CD4-positive, alpha-beta memory T cell (primary cell): ENCODE measurements around the gene SYNGR1. TPM values are rescaled to one million over a fixed set of nuclear protein-coding genes. Genes with fewer than 3 reads are reported as not detected.

Experiments used
- CTCF ChIA-PET: fragments of 350-600 bp; sonication (Branson Sonifier 250); formaldehyde crosslinking; loops from one replicate; lab custom pipeline; 2021; ENCODE audit warnings: inconsistent platforms; ENCODE audit not compliant: partially characterized antibody; lab: Charles Lee
- POLR2A ChIA-PET: fragments of 350-600 bp; sonication (Branson Sonifier 250); formaldehyde crosslinking; loops from one replicate; lab custom pipeline; 2021; ENCODE audit not compliant: partially characterized antibody; lab: Charles Lee
- DNase-seq, 5 donors: peaks; one replicate each; pipeline versions ENCODE4 v3.0.0 to v3.0.0-alpha.2; 2020 to 2022; ENCODE audit warnings: mixed read lengths in 1 of 5
- H3K27ac ChIP-seq: one replicate; pipeline ENCODE4 v1.7.0; 2013; ENCODE audit warnings: low read depth, low read length
- H3K27me3 ChIP-seq: 2 replicates; pipeline ENCODE4 v1.7.0; 2013; ENCODE audit warnings: mild to moderate bottlenecking, low read length, moderate library complexity; ENCODE audit not compliant: insufficient read depth
- H3K36me3 ChIP-seq: 2 replicates; pipeline ENCODE4 v1.7.0; 2013; ENCODE audit warnings: mild to moderate bottlenecking, low read length, moderate library complexity; ENCODE audit not compliant: insufficient read depth
- H3K4me1 ChIP-seq: 2 replicates; pipeline ENCODE4 v1.7.0; 2013; ENCODE audit warnings: mild to moderate bottlenecking, low read length, moderate library complexity; ENCODE audit not compliant: insufficient read depth
- H3K4me3 ChIP-seq, 2 donors: one replicate each; pipeline ENCODE4 v1.7.0; 2013; ENCODE audit warnings: low read length in 2 of 2, mild to moderate bottlenecking in 1 of 2
- H3K9me3 ChIP-seq, 2 donors: one replicate each; pipeline ENCODE4 v1.7.0; 2013; ENCODE audit warnings: low read length in 2 of 2, control low read depth in 1 of 2; ENCODE audit not compliant: control insufficient read depth in 1 of 2
- H3K27ac Mint-ChIP-seq, 7 donors: one replicate each; pipeline ENCODE4 v1.8.0; 2020 to 2021; ENCODE audit warnings: mixed read lengths in 7 of 7, mild to moderate bottlenecking in 6 of 7, inconsistent platforms in 3 of 7, moderate library complexity in 3 of 7
- H3K27me3 Mint-ChIP-seq, 2 donors: one replicate each; pipeline ENCODE4 v1.8.0; 2020 to 2021; ENCODE audit warnings: mixed read lengths in 2 of 2
- H3K36me3 Mint-ChIP-seq, 2 donors: one replicate each; pipeline ENCODE4 v1.8.0; 2020 to 2021; ENCODE audit warnings: mixed read lengths in 2 of 2, inconsistent platforms in 1 of 2, mild to moderate bottlenecking in 1 of 2
- H3K4me1 Mint-ChIP-seq, 4 donors: one replicate each; pipeline ENCODE4 v1.8.0; 2020 to 2021; ENCODE audit warnings: mixed read lengths in 4 of 4, mild to moderate bottlenecking in 1 of 4
- H3K4me3 Mint-ChIP-seq, 8 donors: one replicate each; pipeline ENCODE4 v1.8.0; 2020 to 2021; ENCODE audit warnings: mixed read lengths in 8 of 8, mild to moderate bottlenecking in 7 of 8, moderate library complexity in 6 of 8, inconsistent platforms in 3 of 8
- H3K9me3 Mint-ChIP-seq, 8 donors: one replicate each; pipeline ENCODE4 v1.8.0; 2020 to 2021; ENCODE audit warnings: mixed read lengths in 8 of 8, mild to moderate bottlenecking in 5 of 8, inconsistent platforms in 3 of 8, moderate library complexity in 1 of 8
- intact Hi-C: fragments of 100-400 bp; cut with micrococcal nuclease; formaldehyde crosslinking; loops from one replicate; pipeline ENCODE4 v1.15.1; 2023
- polyA plus RNA-seq, 2 donors: library from polyadenylated mRNA; unstranded; fragments of 300-500 nt; fragmentation: Illumina TruSeq; gene quantifications; one replicate each; pipeline ENCODE4 v1.2.3, GENCODE V29; 2021
- total RNA-seq, 2 experiments: library from RNA; stranded (reverse); gene quantifications; one replicate each; pipeline ENCODE4 v1.2.3, GENCODE V29; 2021

SYNGR1 gene
- total and polyA plus RNA-seq, 4 experiments from 2014 or later = 0.30 to 0.62 TPM; not detected in 2

GRCh38 chr22:39369186-39369585 lies 19.4 kb downstream of the SYNGR1 start:
- Mint-ChIP-seq H3K27ac (peak overlapping the region in 1 of 7 donors; percentile 27), H3K36me3 (no peaks in the 10 kb centered on the region), H3K4me1 (peaks cover 0 to 2% (median 0%) of the 10 kb centered on the region in 4 donors), H3K27me3 (no peaks in the 10 kb centered on the region), H3K4me3 (no peak overlapping the region), H3K9me3 (peaks cover 0 to 3% (median 0%) of the 10 kb centered on the region in 8 donors)
- ChIA-PET POLR2A (no interaction called here), CTCF (no interaction called here)
- DNase-seq = no peak
- Histone ChIP-seq H3K4me1 (no peaks in the 10 kb centered on the region), H3K9me3 (no peaks in the 10 kb centered on the region), H3K4me3 (no peak overlapping the region), H3K36me3 (no peaks in the 10 kb centered on the region), H3K27ac (no peak overlapping the region), H3K27me3 (no peaks in the 10 kb centered on the region)
- intact Hi-C loops = no loop called here

- intact Hi-C loops = no loop called here
- Mint-ChIP-seq H3K4me1 (peaks cover 0 to 2% (median 0%) of the 10 kb centered on the region in 4 donors), H3K27ac (peak overlapping the region in 1 of 7 donors; percentile 46), H3K9me3 (peaks cover 0 to 3% (median 0%) of the 10 kb centered on the region in 8 donors), H3K27me3 (no peaks in the 10 kb centered on the region), H3K36me3 (no peaks in the 10 kb centered on the region), H3K4me3 (no peak overlapping the region)
- ChIA-PET CTCF (no interaction called here), POLR2A (no interaction called here)
- Histone ChIP-seq H3K27me3 (no peaks in the 10 kb centered on the region), H3K9me3 (no peaks in the 10 kb centered on the region), H3K27ac (no peak overlapping the region), H3K4me3 (no peak overlapping the region), H3K36me3 (no peaks in the 10 kb centered on the region), H3K4me1 (no peaks in the 10 kb centered on the region)
- no peak for DNase-seq
Measured at GRCh38 chr22:39369586-39369985, 19.8 kb downstream of the SYNGR1 start.

GRCh38 chr22:39371732-39372131 lies 21.9 kb downstream of the SYNGR1 start:
- Histone ChIP-seq H3K9me3 (no peaks in the 10 kb centered on the region), H3K27me3 (no peaks in the 10 kb centered on the region), H3K27ac (no peak overlapping the region), H3K4me1 (no peaks in the 10 kb centered on the region), H3K4me3 (no peak overlapping the region), H3K36me3 (no peaks in the 10 kb centered on the region)
- ChIA-PET CTCF (interaction anchor here (0.7 kb wide), 1 partner anchor 202 kb away, joined by 3 read pairs; no protein-coding TSS in a partner anchor), POLR2A (no interaction called here)
- no peak overlapping the region for H3K27ac Mint-ChIP-seq
- H3K4me1 Mint-ChIP-seq = peaks cover 0 to 2% (median 0%) of the 10 kb centered on the region in 4 donors
- H3K9me3 Mint-ChIP-seq = peaks cover 0 to 3% (median 0%) of the 10 kb centered on the region in 8 donors
- no peak for DNase-seq
- intact Hi-C loops = no loop called here
- H3K27me3 Mint-ChIP-seq = peaks cover under 1 to 2% of the 10 kb centered on the region in 2 donors
- H3K4me3 Mint-ChIP-seq = no peak overlapping the region
- no peaks in the 10 kb centered on the region for H3K36me3 Mint-ChIP-seq

- Histone ChIP-seq H3K27ac (no peak overlapping the region), H3K36me3 (no peaks in the 10 kb centered on the region), H3K9me3 (no peaks in the 10 kb centered on the region), H3K4me3 (no peak overlapping the region), H3K4me1 (no peaks in the 10 kb centered on the region), H3K27me3 (no peaks in the 10 kb centered on the region)
- ChIA-PET POLR2A (no interaction called here), CTCF (no interaction called here)
- Mint-ChIP-seq H3K4me1 (no peaks in the 10 kb centered on the region), H3K27ac (no peak overlapping the region), H3K9me3 (peaks cover 0 to 3% (median 0%) of the 10 kb centered on the region in 8 donors), H3K27me3 (peaks cover 2 to 5% of the 10 kb centered on the region in 2 donors), H3K36me3 (no peaks in the 10 kb centered on the region), H3K4me3 (no peak overlapping the region)
- DNase-seq = no peak
- intact Hi-C loops = no loop called here
Measured at GRCh38 chr22:39374191-39374590, 24.4 kb downstream of the SYNGR1 start.

- CTCF ChIA-PET = no interaction called here
- peaks cover 0 to 3% (median 0%) of the 10 kb centered on the region in 8 donors for H3K9me3 Mint-ChIP-seq
- no peak for DNase-seq
Measured at GRCh38 chr22:39374801-39375200, 25.0 kb downstream of the SYNGR1 start.

GRCh38 chr22:39375646-39376045 lies 25.9 kb downstream of the SYNGR1 start:
- Histone ChIP-seq H3K4me1 (no peaks in the 10 kb centered on the region), H3K27ac (no peak overlapping the region), H3K36me3 (no peaks in the 10 kb centered on the region), H3K4me3 (no peak overlapping the region), H3K27me3 (no peaks in the 10 kb centered on the region), H3K9me3 (no peaks in the 10 kb centered on the region)
- POLR2A ChIA-PET = no interaction called here
- Mint-ChIP-seq H3K27me3 (peaks cover 2 to 5% of the 10 kb centered on the region in 2 donors), H3K36me3 (no peaks in the 10 kb centered on the region), H3K4me1 (no peaks in the 10 kb centered on the region), H3K27ac (no peak overlapping the region), H3K4me3 (no peak overlapping the region), H3K9me3 (peaks cover 0 to 3% (median 0%) of the 10 kb centered on the region in 8 donors)
- DNase-seq = no peak
- intact Hi-C loops = no loop called here
- CTCF ChIA-PET = no interaction called here

More at GRCh38 chr22:39374801-39375200, 25.0 kb downstream of the SYNGR1 start:
- no peak overlapping the region for H3K4me3 Mint-ChIP-seq
- H3K4me1 Mint-ChIP-seq = no peaks in the 10 kb centered on the region
- H3K36me3 Mint-ChIP-seq = no peaks in the 10 kb centered on the region
- no peaks in the 10 kb centered on the region for H3K36me3 ChIP-seq
- no peaks in the 10 kb centered on the region for H3K27me3 ChIP-seq
- intact Hi-C loops = no loop called here
- no peak overlapping the region for H3K27ac Mint-ChIP-seq
- H3K9me3 ChIP-seq = no peaks in the 10 kb centered on the region
- peaks cover 2 to 5% of the 10 kb centered on the region in 2 donors for H3K27me3 Mint-ChIP-seq
- POLR2A ChIA-PET = no interaction called here
- no peaks in the 10 kb centered on the region for H3K4me1 ChIP-seq
- no peak overlapping the region for H3K27ac ChIP-seq
- no peak overlapping the region for H3K4me3 ChIP-seq

GRCh38 chr22:39379756-39380730 lies 30.3 kb downstream of the SYNGR1 start:
- Histone ChIP-seq H3K27me3 (no peaks in the 10 kb centered on the region), H3K36me3 (no peaks in the 10 kb centered on the region), H3K9me3 (no peaks in the 10 kb centered on the region), H3K27ac (no peak overlapping the region), H3K4me1 (no peaks in the 10 kb centered on the region), H3K4me3 (no peak overlapping the region)
- intact Hi-C loops = no loop called here
- CTCF ChIA-PET = no interaction called here
- peaks cover 5 to 7% of the 10 kb centered on the region in 2 donors for H3K27me3 Mint-ChIP-seq
- H3K27ac Mint-ChIP-seq = no peak overlapping the region
- DNase-seq = no peak
- POLR2A ChIA-PET = interaction anchor here (1.5 kb wide), 1 partner anchor 19 kb away, joined by 9 read pairs; the partner anchor contains the start of gene TAB1
- no peaks in the 10 kb centered on the region for H3K4me1 Mint-ChIP-seq
- H3K4me3 Mint-ChIP-seq = no peak overlapping the region
- peaks cover 1 to 3% of the 10 kb centered on the region in 2 donors for H3K36me3 Mint-ChIP-seq
- no peaks in the 10 kb centered on the region for H3K9me3 Mint-ChIP-seq
